GM19025 (cell line): ENCODE results near the gene PLG.
A peak's percentile ranks its signal among the peaks of the same experiment; 100 is the strongest.
"Not testable (repeated sequence)": the region's sequence is repeated elsewhere in the genome, so short reads cannot be mapped to it uniquely, and the experiment has no call there.

Experiments used
- ATAC-seq: cut with Tn5 transposase; IDR thresholded peaks from one replicate; pipeline ENCODE4 v1.9.1; 2021; ENCODE audit warnings: mild to moderate bottlenecking, low read depth, moderate library complexity; ENCODE audit not compliant: unreplicated experiment

The PLG gene

GRCh38 chr6:160768101-160768500, 66.1 kb downstream of the PLG start:
- ATAC-seq, result no peak

GRCh38 chr6:160774399-160774798, 72.4 kb downstream of the PLG start:
- ATAC-seq, result no peak

- ATAC-seq, result peak; percentile 63
These were observed 73.9 kb downstream of the PLG start for GRCh38 chr6:160775792-160776580.

GRCh38 chr6:160779095-160779494, 77.1 kb downstream of the PLG start:
- not testable (repeated sequence) for ATAC-seq

- ATAC-seq, result not testable (repeated sequence)
These were observed 78.6 kb downstream of the PLG start for GRCh38 chr6:160780656-160781055.

GRCh38 chr6:160781298-160781697, 79.3 kb downstream of the PLG start:
- no peak for ATAC-seq

GRCh38 chr6:160782228-160782627, 80.2 kb downstream of the PLG start:
- no peak for ATAC-seq

GRCh38 chr6:160783741-160784140, 81.7 kb downstream of the PLG start:
- ATAC-seq, result no peak

GRCh38 chr6:160788126-160788525, 86.1 kb downstream of the PLG start:
- not testable (repeated sequence) for ATAC-seq

GRCh38 chr6:160788806-160789205, 86.8 kb downstream of the PLG start:
- ATAC-seq, result no peak

GRCh38 chr6:160789263-160790027, 87.4 kb downstream of the PLG start:
- ATAC-seq, result no peak

GRCh38 chr6:160790028-160790792, 88.2 kb downstream of the PLG start:
- no peak for ATAC-seq

GRCh38 chr6:160791459-160791858, 89.4 kb downstream of the PLG start:
- ATAC-seq, result peak; percentile 58

GRCh38 chr6:160791981-160792418, 90.0 kb downstream of the PLG start:
- peak; percentile 45 for ATAC-seq

GRCh38 chr6:160792708-160793107, 90.7 kb downstream of the PLG start:
- ATAC-seq, result no peak

GRCh38 chr6:160793652-160794051, 91.6 kb downstream of the PLG start:
- no peak for ATAC-seq

GRCh38 chr6:160795721-160796120, 93.7 kb downstream of the PLG start:
- no peak for ATAC-seq

- no peak for ATAC-seq
These were observed 96.6 kb downstream of the PLG start for GRCh38 chr6:160798625-160799024.

GRCh38 chr6:160799801-160800506, 97.9 kb downstream of the PLG start:
- no peak for ATAC-seq

- ATAC-seq, result no peak
These were observed 99.4 kb downstream of the PLG start for GRCh38 chr6:160801418-160801817.
